CD4-positive, alpha-beta T cell treated with Interleukin-21 for 1 hour (primary cell): ENCODE measurements around the gene ZBTB48.
"Not testable (repeated sequence)": the region's sequence is repeated elsewhere in the genome, so short reads cannot be mapped to it uniquely, and the experiment has no call there.

Experiments used
- DNase-seq: peaks from one replicate; pipeline ENCODE4 v3.0.0-alpha.2; 2020

ZBTB48 gene

DNA sequence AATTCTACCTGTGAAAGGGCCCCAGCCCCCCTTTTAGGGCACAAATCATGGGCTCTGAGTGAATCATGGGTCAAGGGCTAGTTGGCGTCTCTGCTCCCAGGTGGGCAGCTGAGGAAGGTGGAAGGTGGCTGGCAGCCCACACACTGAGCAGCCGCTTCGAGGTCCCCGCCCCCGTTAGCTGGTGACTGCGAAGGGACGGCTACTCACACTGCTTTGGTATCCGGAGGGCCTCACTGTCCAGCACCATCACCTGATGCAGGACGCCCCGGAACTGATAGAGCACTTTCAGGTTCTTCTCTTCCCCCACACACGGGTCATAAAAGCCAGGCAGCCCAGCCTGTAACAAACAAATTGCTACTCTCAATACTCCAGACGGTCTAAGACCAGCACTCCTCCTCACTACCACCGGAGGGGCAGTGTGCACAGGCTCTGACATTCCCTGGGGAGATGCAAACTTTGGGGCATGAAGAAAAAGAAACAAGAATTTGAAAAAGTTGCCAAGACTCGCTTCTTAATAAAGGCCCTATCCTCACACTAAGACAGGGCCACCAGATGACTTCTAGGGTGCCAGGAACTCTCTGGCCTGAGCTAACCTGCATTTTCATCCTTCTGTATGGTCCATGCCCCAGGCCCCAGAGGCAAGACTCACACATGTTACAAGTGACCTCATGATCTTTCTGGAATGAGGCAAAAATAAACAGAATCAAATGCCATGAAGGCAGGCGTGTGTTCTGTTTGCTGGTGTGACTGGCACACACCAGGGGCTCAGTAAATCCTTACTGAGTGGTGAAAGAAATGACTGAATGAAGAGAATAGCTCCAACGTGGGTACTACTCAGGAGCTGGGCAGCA is 56.3 kb downstream of the ZBTB48 start:
- DNase-seq = no peak

GRCh38 chr1:6636778-6637177 is 57.0 kb downstream of the ZBTB48 start:
- not testable (repeated sequence) for DNase-seq

DNA sequence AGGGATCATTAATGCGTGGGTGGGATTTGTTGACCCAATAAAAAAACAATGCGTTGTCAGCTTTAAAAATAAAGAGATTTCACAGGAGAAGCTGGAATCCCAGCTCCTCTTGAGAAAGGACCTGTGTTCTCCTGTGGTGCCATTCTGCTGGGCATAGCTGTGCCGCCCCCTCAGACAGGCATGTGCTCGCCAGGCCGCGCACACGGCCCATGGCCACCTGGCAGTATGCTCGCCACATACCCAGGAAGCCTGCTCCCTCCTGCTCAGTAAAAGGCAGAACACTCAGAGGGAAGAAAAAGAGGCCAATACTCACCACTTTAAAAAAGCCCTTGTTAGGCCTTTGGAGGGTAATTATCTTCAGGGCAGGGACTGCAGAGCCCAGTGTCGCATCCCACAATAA is 58.0 kb downstream of the ZBTB48 start:
- DNase-seq = no peak

DNA sequence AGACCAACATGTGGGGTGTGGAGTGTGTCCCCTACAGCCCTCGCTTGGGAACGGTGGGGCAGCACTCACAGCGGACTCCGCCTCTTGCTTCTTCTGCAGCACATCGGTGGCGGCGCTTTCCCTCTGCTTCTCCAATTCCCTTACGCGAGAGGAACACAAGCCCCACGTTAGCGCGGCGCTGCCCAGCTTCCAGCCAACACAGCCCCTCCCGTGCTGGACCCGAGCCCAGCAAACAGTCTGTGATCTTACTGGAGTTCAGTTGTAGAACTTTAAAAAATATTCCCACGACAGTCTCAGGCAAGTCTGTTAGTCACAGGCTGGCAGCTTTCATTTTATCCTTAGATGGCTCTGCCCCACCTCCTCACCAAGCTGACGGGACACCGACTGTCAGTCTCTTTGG is 58.4 kb downstream of the ZBTB48 start:
- no peak for DNase-seq
